Umbilical cord (tissue), 2 donors: ENCODE data around the gene PPEF2. TPM values are rescaled to one million over a fixed set of nuclear protein-coding genes. Genes with fewer than 3 reads are reported as not detected.

Source experiments
- DNase-seq: peaks from one replicate; pipeline ENCODE4 v3.0.0-alpha.2; 2015; ENCODE audit warnings: low spot score
- total RNA-seq: library from RNA; depleted of rRNA; stranded (reverse); fragments of >200 nt; gene quantifications from one replicate; pipeline ENCODE4 v1.2.3, GENCODE V29; 2014; ENCODE audit warnings: low replicate concordance; ENCODE audit not compliant: insufficient read depth

PPEF2 gene
- total RNA-seq, 1 donor from 2014 or later = 6.3 TPM

- DNase-seq = no peak
Measured at GRCh38 chr4:75834095-75834771, 68.0 kb downstream of the PPEF2 start.

- DNase-seq = no peak
Measured at GRCh38 chr4:75831856-75832405, 70.3 kb downstream of the PPEF2 start.

- no peak for DNase-seq
Measured at GRCh38 chr4:75830906-75831305, 71.3 kb downstream of the PPEF2 start.

GRCh38 chr4:75823812-75824211 is 78.4 kb downstream of the PPEF2 start:
- DNase-seq = no peak

- no peak for DNase-seq
Measured at GRCh38 chr4:75822416-75822815, 79.8 kb downstream of the PPEF2 start.

GRCh38 chr4:75821966-75822365 is 80.3 kb downstream of the PPEF2 start:
- no peak for DNase-seq

GRCh38 chr4:75821216-75821615 is 81.0 kb downstream of the PPEF2 start:
- DNase-seq = no peak

- no peak for DNase-seq
Measured at GRCh38 chr4:75820676-75821075, 81.6 kb downstream of the PPEF2 start.

GRCh38 chr4:75820197-75820596 is 82.1 kb downstream of the PPEF2 start:
- no peak for DNase-seq

- DNase-seq = no peak
Measured at GRCh38 chr4:75819121-75819520, 83.1 kb downstream of the PPEF2 start.

GRCh38 chr4:75817901-75818300 is 84.4 kb downstream of the PPEF2 start:
- no peak for DNase-seq

Other genes with a start within 250 kb of the PPEF2 start
- gene G3BP2, start 229.0 kb downstream of the PPEF2 start, total RNA-seq = 94.9 TPM
- 136 TPM for gene USO1, start 177.9 kb downstream of the PPEF2 start, total RNA-seq
- gene NAAA, start 38.6 kb upstream of the PPEF2 start, total RNA-seq = 52.7 TPM
- gene SDAD1, start 88.5 kb upstream of the PPEF2 start, total RNA-seq = 39.0 TPM
- 1.4 TPM for gene CXCL9, start 105.1 kb upstream of the PPEF2 start, total RNA-seq
- gene CXCL10, start 121.0 kb upstream of the PPEF2 start, total RNA-seq = not detected
- gene CXCL11, start 133.6 kb upstream of the PPEF2 start, total RNA-seq = 0.96 TPM
- gene ART3, start 172.3 kb upstream of the PPEF2 start, total RNA-seq = 0.48 TPM
- gene NUP54, start 245.9 kb upstream of the PPEF2 start, total RNA-seq = 96.3 TPM